ENCODE results near the gene EML1.
"Not testable (repeated sequence)": the region's sequence is repeated elsewhere in the genome, so short reads cannot be mapped to it uniquely, and the experiment has no call there.

EML1 gene

DNA sequence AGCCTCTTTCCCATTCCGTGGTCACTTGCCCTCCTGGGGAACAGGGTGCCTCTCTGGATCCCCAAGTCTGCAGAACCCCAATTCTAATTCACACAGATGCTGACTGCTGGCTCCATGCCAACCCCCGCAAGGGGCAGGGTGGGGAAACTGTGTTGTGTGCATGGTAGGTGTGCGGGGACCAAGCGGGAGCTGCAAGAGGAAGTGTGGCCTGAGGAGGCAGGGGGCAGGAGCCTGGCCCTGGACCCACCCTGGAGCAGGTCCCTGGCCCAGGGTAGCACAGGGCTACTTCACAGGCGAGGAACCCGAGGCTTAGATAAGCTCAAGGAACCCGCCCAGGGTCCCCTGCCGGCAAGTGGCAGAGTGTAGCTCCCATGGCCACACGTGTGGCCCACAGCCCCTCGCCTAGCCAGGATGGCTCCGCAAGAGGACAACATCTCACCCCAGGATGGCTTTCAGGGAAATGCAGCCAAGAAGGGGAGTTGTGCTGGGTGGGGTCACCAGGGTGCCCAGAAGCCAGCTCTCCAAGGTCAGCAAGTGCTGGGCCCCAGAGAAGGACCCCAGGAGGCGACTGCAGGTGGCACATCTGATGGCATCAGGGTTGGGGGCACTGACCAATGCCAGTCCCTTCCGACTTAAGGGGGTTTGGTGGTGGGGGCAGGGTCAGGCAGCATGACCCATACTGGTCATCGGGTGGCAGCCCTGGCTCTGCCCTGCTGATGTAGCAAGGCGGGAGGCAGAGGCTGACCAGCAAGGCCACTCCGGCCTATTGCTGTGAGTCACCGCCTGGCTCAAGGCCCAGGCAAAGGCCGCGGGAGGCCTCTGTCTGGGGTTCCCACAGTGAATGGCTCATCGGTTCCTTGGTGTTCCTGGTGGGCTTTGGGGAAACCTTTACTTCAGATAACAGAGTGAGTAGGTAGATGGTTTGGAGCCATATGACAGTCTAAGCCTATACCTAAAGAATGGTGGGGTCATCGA lies 37.3 kb upstream of the EML1 start:
- DNase-seq (ENCODE audit: low spot score), result peak; percentile 81

DNA sequence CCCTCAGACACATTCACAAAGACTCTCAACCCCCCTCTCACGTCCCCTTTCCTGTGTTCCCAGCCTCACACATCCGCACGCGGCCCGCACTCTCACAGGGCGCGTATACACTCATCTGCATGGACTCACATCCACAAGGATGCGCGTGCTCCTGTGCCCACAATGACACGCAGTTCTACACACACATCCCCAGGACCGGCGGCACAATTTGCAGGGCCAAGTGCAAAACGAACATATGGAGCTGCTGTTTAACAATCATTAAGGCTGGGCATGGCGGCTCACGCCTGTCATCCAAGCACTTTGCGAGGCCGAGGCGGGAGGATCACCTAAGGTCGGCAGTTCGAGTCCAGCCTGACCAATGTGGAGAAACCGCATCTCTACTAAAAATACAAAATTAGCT lies 36.4 kb upstream of the EML1 start:
- DNase-seq (ENCODE audit: low spot score), result no peak

DNA sequence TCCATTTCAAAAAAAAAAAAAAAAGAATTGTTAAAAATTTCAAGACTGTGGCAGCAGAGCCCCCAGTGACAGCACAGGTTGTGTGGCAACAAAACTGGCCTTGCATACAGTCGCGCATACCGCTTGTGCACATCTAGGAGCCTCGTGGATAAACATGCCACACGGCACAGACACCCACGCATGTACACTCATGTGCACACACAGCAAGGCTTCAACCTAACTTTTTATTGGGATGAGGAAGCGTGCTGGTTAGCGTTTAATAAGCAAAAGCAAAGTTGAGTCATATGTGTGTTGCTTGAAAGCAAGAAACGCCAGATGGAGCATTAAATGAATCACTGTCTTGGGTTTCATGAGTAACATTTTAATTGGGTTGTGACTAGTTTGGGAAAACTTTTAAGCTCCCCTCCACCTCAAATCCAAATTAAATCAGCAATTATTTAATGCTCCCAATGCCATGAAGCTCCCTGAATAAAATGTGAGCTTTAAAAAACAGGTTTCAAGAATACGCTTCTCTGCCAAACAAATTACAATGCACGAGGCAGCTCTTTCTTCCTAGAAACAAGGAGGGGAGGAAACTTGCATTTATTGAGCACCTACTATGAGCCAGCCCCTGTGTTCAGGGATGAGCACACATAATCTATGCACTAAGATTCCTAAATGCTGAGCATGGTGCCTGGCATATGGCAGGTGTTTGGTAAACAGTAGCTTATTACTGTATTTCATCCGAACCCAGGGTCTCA lies 35.7 kb upstream of the EML1 start:
- DNase-seq (ENCODE audit: low spot score), result peak; percentile 54

DNA sequence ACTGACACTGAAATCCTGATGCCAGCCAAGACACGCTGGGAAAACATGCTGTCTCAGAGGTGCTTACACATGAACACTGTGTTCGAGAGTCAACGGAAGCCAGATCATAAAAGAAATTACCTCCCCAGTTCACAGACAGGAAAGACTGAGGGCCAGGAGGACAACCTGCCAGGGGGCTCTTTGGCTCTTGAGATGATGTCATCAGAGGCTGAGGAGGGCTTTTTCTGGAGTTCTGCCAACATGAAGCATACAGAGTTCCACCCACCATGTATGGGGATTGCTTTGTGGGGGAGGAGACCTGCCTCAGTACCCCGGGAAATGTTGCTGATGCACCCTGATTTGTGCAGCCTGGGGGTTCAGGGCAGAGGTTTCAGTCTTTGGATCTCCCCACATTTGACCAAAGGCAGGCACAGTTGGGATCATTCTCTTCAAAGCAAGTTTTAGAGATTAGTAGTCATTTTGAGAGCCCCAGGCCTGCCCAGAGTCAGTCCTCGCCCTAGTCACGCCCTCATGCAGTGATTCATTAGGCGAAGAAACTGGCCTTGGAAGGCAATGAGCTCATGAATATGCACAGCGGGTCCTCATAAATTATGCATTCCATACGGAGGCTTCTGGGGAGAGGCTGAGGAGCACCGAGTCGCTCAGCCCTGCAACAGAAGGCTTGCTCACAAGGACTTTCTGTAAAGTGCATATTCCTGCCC lies 34.9 kb upstream of the EML1 start:
- no peak for DNase-seq (ENCODE audit: low spot score)

DNA sequence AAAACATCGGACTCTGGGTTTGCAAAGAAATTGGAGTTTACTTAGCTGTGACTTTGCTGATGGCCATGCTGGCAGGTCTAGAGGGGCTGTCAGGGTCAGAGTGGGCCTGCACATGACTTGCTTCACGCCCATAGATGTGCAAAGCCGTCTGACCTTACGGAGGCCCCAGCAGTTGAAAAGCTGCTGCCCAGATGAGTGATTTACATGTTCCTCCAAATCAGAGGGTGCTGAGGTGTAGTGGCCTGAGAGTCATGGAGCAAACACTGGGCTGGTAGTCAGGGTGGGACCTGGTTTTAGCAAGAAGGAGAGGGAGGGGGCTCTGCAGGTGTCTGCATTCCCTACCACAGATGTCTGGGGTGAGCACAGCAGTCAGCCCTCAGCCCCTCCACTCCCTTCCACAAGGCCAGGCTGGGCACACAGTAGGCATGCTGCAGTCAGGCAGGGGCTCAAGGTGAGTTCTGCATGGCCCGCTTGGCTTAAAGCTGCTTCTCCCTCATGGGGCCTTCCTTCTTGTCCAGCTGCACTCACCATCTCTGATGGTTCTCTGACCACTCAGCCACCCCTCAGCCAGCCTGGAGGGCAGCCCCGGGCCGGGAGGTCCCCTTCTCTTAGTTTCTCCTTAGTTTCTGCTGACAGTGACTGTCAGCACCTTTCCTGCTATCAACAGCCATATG lies 34.2 kb upstream of the EML1 start:
- no peak for DNase-seq (ENCODE audit: low spot score)

DNA sequence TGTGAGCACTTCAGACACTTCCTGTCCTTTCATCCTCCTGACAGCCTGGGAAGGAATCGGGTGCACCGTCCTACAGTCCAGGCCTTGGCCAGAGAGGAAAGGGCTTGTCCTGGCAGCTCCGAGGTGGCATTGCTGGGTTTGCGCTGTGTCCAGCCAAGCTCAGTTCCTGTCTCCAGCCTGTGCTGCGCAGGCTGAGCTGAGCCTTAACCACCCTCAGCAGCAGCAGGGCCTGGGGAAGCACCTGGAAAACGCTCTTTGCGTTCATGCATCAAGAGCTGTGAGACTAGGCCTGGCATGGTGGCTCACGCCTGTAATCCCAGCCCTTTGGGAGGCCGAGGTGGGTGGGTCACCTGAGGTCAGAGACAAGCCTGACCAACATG lies 33.7 kb upstream of the EML1 start:
- DNase-seq (ENCODE audit: low spot score), result no peak

DNA sequence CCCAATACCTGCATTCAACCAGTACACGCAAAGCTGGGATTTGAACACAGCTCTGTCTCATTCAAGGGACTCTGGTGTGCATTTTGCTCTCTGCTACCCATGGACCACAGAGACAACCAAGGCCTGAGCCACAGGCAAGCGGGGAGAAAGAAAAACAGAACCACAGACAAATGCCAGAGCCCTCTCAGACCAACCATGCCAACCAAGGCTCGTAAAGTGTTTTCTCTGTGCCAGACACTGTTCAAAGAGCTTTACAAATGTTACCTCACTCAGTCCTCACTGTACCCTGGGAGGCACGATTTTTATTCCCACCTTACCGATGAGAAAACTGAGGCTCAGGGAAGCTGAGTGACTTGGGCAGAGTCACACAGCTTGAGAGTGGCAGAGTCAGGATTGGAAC lies 32.4 kb upstream of the EML1 start:
- no peak for DNase-seq (ENCODE audit: low spot score)

DNA sequence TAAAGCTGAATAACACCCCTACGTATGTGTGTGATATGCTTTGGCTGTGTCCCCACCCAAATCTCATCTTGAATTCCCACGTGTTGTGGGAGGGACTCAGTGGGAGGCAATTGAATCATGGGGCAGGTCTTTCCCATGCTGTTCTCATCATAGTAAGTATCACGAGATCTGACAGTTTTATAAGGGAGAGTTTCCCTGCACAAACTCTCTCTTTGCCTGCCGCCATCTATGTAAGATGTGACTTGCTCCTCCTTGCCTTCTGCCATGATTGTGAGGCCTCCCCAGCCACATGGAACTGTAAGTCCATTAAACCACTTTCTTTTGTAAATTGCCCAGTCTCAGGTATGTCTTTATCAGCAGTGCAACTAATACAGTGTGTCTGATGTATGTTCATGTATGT lies 30.3 kb upstream of the EML1 start:
- not testable (repeated sequence) for DNase-seq (ENCODE audit: low spot score)

DNA sequence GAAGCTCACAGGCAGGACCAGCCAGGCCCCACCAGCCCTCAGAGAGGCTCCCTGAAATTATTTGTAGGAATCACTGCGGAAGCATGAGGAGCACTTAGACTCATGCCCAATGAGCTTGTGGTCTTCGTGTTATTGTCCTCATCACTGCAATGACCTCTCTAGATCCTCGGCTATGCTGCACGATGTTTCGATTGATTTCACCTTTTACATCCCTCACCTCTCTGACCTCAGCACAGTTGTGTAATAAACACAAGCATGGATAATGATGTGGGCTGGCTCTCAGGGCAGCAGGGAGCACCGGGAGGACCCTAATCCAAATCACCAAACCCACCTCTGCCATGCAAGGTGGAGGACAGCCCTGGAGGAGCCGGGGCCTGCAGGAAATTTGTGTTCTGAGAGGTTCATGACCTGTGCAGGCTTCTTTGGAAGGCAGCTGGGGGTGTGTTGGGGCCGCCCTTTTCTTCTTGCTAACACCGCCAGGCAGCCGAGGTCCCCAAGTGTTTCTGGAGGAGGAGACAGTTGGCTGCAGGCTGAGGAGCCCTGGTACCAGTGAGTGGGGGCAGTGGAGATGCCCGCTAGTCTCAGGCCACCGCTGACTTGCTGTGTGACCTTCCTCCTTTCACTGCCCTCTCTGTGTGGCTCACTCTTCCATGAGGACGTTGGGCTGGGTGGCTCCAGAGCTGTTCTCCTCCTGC lies 29.5 kb upstream of the EML1 start:
- DNase-seq (ENCODE audit: low spot score), result no peak

DNA sequence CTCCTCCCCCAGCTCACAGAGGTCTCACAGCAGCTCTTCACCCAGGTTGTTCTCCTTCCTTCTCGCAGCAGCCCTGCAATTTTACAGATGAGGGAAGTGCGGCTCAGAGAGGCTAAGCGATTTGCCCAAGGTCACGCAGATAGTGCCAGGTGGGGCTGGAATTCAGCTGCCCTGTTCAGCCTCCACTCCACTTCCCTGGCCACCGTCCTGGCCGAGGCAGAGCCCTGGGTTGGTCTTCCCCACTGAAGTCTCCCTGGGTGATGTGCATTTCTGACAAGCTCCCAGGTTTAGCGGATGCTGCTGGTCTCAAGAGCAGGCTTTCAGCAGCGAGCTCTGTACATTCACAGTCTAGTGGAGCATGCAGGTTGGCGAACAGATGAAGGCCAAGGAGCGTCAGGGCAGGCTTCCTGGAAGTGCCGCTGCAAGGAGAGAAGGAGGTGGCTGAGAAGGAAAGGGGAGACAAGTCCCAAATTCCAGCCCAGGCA lies 28.9 kb upstream of the EML1 start:
- no peak for DNase-seq (ENCODE audit: low spot score)

DNA sequence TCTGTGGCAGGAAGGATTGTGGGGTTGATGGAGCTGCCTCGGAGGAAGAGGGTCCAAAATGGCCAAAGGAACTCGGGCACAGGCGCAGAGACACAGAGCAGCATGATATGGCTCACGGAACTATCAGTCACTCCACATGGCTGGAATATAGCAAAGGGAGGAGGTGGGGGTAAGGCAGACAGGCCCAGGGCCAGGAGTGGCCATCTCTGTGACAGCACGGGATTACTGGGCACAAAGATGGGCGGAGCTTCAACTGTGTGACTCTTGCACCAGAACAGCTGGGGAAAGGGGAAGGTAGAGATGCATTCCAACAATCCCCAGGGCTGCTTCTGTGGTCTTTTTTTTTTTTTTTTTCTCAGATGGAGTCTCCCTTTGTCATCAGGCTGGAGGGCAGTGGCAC lies 24.8 kb upstream of the EML1 start:
- DNase-seq (ENCODE audit: low spot score), result no peak

DNA sequence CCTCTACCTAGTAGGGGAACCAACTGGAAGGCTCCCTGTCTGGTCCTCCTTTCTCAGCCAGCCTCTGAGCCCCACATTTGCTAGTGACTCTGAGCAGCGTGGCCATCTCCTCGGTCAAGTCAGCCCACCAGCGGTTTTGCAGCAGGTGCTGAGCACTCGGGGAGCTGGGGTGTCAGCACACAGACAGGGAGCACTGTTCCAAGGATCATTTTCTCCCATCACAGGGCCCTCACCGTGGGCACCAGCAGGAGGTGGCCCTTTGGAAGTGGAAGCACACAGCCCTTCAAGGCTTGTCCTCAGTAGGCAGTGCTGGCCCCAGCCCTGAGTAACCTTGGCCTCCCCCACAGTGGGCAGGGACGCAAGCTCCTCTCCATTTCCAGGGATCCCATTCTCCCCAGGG lies 24.1 kb upstream of the EML1 start:
- no peak for DNase-seq (ENCODE audit: low spot score)

DNA sequence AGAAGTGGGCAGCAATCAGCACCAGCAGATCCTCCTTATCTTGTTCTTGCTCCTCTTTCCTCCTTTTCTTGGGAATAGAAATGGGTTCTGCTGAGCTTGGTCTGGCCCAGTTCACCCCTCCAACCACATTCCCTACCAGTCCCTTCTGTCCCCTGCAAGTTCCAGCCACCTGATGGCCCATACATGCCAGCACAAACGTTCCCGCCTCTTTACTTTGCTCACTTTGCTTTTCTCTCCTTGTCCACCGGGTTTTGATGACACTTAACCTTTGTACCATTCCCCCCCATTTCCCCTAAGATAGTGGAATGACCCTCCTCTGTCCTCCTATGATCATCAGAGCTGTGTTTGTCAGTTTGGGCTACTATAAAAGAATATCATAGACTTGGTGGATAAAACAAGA lies 23.4 kb upstream of the EML1 start:
- no peak for DNase-seq (ENCODE audit: low spot score)

DNA sequence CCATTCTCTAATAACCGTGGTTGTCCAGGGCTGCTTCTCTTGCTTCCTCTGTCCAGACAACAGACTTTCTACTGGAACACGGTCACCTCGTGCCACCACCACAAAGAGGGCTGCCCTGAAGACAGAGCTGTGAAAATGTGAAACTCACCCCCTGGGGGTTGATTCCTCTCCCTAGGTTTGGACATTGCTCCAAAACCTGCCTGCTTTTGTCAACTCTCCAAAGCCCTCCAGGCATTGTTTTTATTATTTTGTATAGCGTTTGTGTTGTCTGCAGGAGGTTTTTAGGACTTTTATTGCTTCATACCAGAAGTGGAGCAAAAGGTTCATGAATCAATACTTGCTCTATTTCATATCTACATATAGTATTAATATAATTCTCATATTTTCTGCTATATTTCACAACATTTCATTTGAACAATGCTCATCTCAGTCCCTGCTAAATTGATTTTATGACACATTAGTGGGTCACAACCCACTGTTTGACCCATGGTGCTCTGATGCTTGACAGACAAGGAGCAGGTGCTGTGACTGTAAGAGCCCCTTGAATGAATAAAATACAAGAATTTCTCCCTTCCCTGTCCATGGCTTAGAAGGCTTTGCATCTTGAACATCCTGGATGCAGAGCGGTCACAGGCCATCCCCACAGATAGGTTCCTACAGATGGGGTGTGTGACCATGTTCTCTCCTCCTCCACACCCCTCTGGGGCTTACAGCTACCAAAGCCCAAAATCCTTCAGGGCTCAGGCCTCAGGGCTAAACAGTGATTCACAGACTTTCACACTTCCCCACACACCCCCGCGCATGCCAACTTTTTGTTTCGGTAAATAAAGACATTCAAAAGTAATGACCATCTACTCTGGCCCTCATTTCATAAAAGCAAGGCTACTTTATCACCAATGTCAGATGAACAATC lies 20.6 kb upstream of the EML1 start:
- DNase-seq (ENCODE audit: low spot score), result no peak

DNA sequence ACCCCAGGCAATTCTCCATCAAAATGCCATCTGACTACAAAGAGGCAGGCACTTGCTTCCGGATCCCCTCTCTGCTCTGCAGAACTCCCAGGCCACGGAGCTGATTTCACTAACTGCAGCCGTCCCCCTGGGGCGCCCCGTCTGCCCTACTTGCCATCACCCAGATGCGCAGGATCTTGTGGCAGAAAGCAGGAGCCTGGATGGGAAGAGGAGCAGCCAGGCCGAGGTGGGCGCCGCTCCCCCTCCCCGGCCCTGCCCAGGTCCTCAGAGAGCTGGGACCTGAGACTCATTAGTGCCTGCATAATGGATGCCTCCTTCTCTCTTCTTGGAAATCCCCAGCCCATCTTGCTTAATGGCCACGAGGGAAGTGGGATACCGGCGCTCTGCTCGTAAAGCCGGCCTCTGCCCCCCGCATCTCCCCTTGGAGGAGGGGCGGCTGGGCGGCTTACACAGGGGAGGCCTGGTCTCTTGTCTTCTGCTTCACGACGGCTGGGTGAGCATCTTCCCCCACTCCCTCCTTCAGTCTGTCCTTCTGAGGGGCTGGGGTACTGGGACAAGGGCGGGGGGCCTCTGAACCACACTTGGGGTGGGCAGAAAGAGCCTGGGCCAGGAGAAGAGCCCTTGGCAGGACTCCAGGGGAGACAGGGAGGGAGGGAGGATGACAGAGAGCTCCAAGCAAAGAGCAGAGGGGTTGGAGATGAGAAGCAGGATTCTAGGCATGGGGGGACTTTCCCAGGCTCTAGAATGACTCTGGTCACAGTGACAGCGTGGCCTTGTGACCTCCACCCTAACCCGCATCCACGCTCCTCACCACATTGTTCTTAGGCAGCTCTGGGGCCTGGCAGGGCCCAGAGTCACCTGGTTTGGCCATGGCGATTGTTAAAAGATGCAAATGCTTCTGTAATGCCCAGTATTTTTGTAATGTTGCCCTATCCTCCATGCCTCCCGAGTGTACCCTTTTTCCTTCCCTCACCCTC lies 19.4 kb upstream of the EML1 start:
- DNase-seq (ENCODE audit: low spot score), result no peak

DNA sequence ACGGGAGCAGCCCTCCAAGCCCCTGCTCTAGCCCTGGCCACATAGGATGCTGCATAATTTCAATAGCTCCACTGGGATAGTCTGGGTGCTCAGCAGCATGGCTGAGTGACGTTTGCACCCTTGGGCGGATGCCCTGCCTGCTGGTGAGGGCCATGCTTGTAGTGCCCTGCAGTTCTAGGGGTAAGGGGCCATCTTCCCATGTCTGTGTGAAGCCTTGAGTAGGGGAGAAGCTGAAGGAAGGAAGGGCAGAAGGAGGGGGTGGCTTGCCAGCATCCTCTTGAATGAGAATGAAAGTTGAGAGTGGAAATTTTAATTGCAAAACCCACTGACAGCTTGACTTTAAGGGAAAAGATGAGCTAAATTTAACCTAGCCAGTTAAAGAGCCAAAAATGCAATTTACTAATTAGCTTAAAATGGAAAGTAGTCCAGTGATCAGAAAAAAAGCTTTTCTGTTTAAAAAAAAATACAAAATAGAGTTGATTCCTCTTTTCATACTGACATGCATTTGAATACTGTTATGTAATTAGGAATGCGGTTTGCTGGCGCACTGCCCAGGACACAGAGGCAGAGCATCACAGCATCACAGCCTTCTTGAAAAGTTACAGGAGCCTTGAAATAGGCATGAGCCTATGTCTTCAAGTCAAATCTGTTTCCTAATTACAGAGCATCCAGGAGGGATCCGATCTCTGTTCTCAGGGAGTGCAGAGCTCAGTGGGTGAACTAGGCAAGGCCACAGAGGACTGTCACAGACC lies 18.5 kb upstream of the EML1 start:
- DNase-seq (ENCODE audit: low spot score), result peak; percentile 61

DNA sequence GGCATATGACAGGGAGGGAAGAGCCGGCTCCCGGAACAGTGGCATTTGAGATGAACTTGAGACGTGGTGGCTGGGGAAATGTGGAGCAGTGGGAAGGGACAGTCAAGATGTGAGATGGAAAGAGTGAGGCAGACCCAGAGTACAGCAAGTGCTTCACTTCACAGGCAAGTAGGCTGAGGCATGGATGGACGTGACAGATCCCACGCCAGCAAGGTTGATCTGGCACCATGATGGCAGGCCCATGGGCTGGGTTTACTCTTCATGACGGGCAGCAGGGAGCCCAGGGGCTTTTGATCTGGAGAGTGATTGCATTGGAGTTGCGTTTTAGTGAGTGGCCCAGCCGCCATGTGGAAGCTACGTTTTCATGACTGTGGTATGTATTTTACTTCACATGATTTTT lies 17.9 kb upstream of the EML1 start:
- DNase-seq (ENCODE audit: low spot score), result no peak

DNA sequence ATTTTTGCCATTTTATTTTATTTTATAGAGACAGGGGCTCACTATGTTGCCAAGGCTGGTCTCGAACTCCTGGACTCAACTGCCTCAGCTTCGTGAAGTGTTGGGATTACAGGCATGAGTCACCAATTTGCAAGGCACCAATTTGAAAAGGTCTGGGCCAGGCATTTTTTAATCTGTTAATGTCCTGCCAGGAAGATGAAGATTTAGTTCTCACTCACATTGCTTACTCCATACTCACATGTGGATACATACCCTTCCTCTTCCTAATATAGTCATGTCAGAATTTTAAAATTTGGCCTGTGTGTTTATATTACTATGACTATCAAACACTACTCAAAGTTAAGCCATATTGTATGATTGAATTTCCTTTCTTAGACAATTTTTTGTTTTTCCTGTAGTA lies 15.3 kb upstream of the EML1 start:
- DNase-seq (ENCODE audit: low spot score), result no peak
